ENCODE data around the gene ARAP2.

DNA sequence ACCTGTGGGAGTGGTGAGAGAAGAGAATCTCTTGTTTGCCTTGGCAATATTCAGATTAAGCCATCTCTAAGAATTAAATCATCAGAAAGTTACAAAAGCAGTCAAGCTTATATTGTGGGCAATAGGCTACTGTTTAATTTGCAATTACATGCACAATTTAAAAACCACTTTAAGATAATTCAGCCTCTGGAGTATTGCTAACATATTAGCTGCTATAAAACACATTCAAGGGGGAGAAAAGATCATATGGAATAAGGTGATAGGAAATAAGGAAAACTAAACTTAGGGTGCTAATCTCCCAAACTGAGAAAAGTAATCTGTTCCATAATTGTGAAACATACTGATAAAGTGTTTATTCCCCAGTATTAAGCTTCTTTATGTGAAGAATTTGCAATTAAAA, 103.9 kb downstream of the ARAP2 start:
- TF ChIP-seq, protein P1, sequence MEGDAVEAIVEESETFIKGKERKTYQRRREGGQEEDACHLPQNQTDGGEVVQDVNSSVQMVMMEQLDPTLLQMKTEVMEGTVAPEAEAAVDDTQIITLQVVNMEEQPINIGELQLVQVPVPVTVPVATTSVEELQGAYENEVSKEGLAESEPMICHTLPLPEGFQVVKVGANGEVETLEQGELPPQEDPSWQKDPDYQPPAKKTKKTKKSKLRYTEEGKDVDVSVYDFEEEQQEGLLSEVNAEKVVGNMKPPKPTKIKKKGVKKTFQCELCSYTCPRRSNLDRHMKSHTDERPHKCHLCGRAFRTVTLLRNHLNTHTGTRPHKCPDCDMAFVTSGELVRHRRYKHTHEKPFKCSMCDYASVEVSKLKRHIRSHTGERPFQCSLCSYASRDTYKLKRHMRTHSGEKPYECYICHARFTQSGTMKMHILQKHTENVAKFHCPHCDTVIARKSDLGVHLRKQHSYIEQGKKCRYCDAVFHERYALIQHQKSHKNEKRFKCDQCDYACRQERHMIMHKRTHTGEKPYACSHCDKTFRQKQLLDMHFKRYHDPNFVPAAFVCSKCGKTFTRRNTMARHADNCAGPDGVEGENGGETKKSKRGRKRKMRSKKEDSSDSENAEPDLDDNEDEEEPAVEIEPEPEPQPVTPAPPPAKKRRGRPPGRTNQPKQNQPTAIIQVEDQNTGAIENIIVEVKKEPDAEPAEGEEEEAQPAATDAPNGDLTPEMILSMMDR (conservative IDR thresholded peaks at IDR 0.05) = no peak
- TF ChIP-seq EZH2 (IDR thresholded peaks at IDR 0.05; ENCODE audit: low read depth) = no peak

Data from PC-9 (cell line).